ENCODE data around the gene GRK2. TPM values are rescaled to one million over a fixed set of nuclear protein-coding genes. Genes with fewer than 3 reads are reported as not detected.

GRK2 gene
- total and polyA plus RNA-seq, 2 of the 13 experiments (the other 11 are each of a cell fraction or from before 2014, with no cell fraction given): 31.3 to 42.4 TPM

GRCh38 chr11:67317205-67317887 is 51.1 kb downstream of the GRK2 start (continued):
- TF ChIP-seq, protein P1, sequence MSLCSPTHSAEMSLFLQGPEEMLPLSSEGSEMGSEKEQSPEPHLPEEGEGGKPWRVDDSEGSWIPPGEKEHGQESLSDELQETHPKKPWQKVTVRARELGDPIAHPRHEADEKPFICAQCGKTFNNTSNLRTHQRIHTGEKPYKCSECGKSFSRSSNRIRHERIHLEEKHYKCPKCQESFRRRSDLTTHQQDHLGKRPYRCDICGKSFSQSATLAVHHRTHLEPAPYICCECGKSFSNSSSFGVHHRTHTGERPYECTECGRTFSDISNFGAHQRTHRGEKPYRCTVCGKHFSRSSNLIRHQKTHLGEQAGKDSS (CRISPR knock-in tag; IDR thresholded peaks at IDR 0.05; ENCODE audit: borderline replicate concordance, low read depth): no peak; the same call in 1 of the 2 replicates
- no peak for TF ChIP-seq ZNF10 (CRISPR knock-in tag; IDR thresholded peaks at IDR 0.05; ENCODE audit: borderline replicate concordance, low read depth)
- TF ChIP-seq, protein P2, sequence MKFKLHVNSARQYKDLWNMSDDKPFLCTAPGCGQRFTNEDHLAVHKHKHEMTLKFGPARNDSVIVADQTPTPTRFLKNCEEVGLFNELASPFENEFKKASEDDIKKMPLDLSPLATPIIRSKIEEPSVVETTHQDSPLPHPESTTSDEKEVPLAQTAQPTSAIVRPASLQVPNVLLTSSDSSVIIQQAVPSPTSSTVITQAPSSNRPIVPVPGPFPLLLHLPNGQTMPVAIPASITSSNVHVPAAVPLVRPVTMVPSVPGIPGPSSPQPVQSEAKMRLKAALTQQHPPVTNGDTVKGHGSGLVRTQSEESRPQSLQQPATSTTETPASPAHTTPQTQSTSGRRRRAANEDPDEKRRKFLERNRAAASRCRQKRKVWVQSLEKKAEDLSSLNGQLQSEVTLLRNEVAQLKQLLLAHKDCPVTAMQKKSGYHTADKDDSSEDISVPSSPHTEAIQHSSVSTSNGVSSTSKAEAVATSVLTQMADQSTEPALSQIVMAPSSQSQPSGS (CRISPR knock-in tag; IDR thresholded peaks at IDR 0.05): no peak
- no peak for TF ChIP-seq ZNF282 (IDR thresholded peaks at IDR 0.05; ENCODE audit: partially characterized antibody)
- TF ChIP-seq ELF3 (CRISPR knock-in tag; IDR thresholded peaks at IDR 0.05): peak; percentile 79
- TF ChIP-seq, protein P3, sequence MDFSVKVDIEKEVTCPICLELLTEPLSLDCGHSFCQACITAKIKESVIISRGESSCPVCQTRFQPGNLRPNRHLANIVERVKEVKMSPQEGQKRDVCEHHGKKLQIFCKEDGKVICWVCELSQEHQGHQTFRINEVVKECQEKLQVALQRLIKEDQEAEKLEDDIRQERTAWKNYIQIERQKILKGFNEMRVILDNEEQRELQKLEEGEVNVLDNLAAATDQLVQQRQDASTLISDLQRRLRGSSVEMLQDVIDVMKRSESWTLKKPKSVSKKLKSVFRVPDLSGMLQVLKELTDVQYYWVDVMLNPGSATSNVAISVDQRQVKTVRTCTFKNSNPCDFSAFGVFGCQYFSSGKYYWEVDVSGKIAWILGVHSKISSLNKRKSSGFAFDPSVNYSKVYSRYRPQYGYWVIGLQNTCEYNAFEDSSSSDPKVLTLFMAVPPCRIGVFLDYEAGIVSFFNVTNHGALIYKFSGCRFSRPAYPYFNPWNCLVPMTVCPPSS (IDR thresholded peaks at IDR 0.05): no peak
- no peak for TF ChIP-seq ZNF232 (CRISPR knock-in tag; IDR thresholded peaks at IDR 0.05; ENCODE audit: borderline replicate concordance)
- no peak; the same call in 1 of the 2 replicates for TF ChIP-seq ZMAT3 (CRISPR knock-in tag; conservative IDR thresholded peaks at IDR 0.05)
- TF ChIP-seq ZSCAN25 (CRISPR knock-in tag; IDR thresholded peaks at IDR 0.05): peak; percentile 38; the same call in 1 of the 2 replicates
- TF ChIP-seq ZFP37 (CRISPR knock-in tag; IDR thresholded peaks at IDR 0.05; ENCODE audit: borderline replicate concordance): no peak
- TF ChIP-seq KLF15 (CRISPR knock-in tag; IDR thresholded peaks at IDR 0.05; ENCODE audit: borderline replicate concordance): no peak
- TF ChIP-seq SNRNP70 (IDR thresholded peaks at IDR 0.05; ENCODE audit: low read depth, low read length): no peak
- TF ChIP-seq, protein P4, sequence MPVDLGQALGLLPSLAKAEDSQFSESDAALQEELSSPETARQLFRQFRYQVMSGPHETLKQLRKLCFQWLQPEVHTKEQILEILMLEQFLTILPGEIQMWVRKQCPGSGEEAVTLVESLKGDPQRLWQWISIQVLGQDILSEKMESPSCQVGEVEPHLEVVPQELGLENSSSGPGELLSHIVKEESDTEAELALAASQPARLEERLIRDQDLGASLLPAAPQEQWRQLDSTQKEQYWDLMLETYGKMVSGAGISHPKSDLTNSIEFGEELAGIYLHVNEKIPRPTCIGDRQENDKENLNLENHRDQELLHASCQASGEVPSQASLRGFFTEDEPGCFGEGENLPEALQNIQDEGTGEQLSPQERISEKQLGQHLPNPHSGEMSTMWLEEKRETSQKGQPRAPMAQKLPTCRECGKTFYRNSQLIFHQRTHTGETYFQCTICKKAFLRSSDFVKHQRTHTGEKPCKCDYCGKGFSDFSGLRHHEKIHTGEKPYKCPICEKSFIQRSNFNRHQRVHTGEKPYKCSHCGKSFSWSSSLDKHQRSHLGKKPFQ (CRISPR knock-in tag; IDR thresholded peaks at IDR 0.05; ENCODE audit: insufficient replicate concordance): no peak
- peak; percentile 93 for TF ChIP-seq ZNF576 (CRISPR knock-in tag; IDR thresholded peaks at IDR 0.05)
- 0 out of 2 replicates have a peak, but pooled peaks have one; percentile 78 for TF ChIP-seq ZNF44 (CRISPR knock-in tag; IDR thresholded peaks at IDR 0.05)
- TF ChIP-seq ZNF24 (IDR thresholded peaks at IDR 0.05): no peak
- no peak for TF ChIP-seq PAF1 (CRISPR knock-in tag; IDR thresholded peaks at IDR 0.05)
- no peak for TF ChIP-seq SRSF4 (IDR thresholded peaks at IDR 0.05; ENCODE audit: low read depth, low read length, poor library complexity, severe bottlenecking)
- no peak for TF ChIP-seq ZNF615 (CRISPR knock-in tag; IDR thresholded peaks at IDR 0.05; ENCODE audit: borderline replicate concordance)
- no peak for TF ChIP-seq ZNF205 (CRISPR knock-in tag; IDR thresholded peaks at IDR 0.05)

All from HepG2 (cell line).